GM21360 (cell line): ENCODE results near the gene PFKFB1.

Source experiments
- ATAC-seq: cut with Tn5 transposase; IDR thresholded peaks from one replicate; pipeline ENCODE4 v1.9.1; 2021; ENCODE audit warnings: mild to moderate bottlenecking, moderate library complexity; ENCODE audit not compliant: unreplicated experiment

Gene PFKFB1

GRCh38 chrX:54928876-54929275 is 65.1 kb downstream of the PFKFB1 start:
- no peak for ATAC-seq

GRCh38 chrX:54926978-54927377 is 67.0 kb downstream of the PFKFB1 start:
- no peak for ATAC-seq

GRCh38 chrX:54923376-54923775 is 70.6 kb downstream of the PFKFB1 start:
- ATAC-seq: no peak

- ATAC-seq: no peak
Observed at GRCh38 chrX:54922547-54922946, 71.4 kb downstream of the PFKFB1 start.

GRCh38 chrX:54921427-54922021 is 72.5 kb downstream of the PFKFB1 start:
- ATAC-seq: peak; percentile 60

GRCh38 chrX:54920610-54921426 is 73.2 kb downstream of the PFKFB1 start, which contains the start of gene TRO:
TRO (plus strand) TSS chrX:54920824; CDS start chrX:54922247, 1,423 bp downstream.
- ATAC-seq: peak; percentile 14

GRCh38 chrX:54909941-54910340 is 84.0 kb downstream of the PFKFB1 start:
- no peak for ATAC-seq

GRCh38 chrX:54894159-54894558 is 99.8 kb downstream of the PFKFB1 start:
- ATAC-seq: no peak

- ATAC-seq: no peak
Observed at GRCh38 chrX:54891573-54891972, 102.4 kb downstream of the PFKFB1 start.

- no peak for ATAC-seq
Observed at GRCh38 chrX:54885740-54886139, 108.2 kb downstream of the PFKFB1 start.
